HepG2 (cell line): Measurements from ENCODE around the gene ESPN. TPM values are rescaled to one million over a fixed set of nuclear protein-coding genes. Genes with fewer than 3 reads are reported as not detected.

ENCODE experiments used
- ARNT2 ChIP-seq: sonication (generic); formaldehyde crosslinking; IDR thresholded peaks from 2 replicates; pipeline ENCODE4 v1.8.0; 2022; ENCODE audit warnings: mild to moderate bottlenecking, low read depth, missing genetic modification reagents, moderate library complexity
- ETV5 ChIP-seq: IDR thresholded peaks from 2 replicates; pipeline ENCODE4 v1.6.1; 2018; ENCODE audit warnings: missing biosample characterization, missing genetic modification reagents, inconsistent platforms, borderline replicate concordance
- HCFC1 ChIP-seq: fragments of 150-350 bp; IDR thresholded peaks from 2 replicates; pipeline ENCODE4 v1.6.1; 2014; ENCODE audit warnings: low read depth, low read length
- KDM6A ChIP-seq: IDR thresholded peaks from 2 replicates; pipeline ENCODE4 v1.6.1; 2016; ENCODE audit warnings: low read depth
- MED8 ChIP-seq: sonication (generic); formaldehyde crosslinking; IDR thresholded peaks from 2 replicates; pipeline ENCODE4 v1.8.1; 2023; ENCODE audit warnings: mild to moderate bottlenecking, missing genetic modification reagents; ENCODE audit not compliant: insufficient replicate concordance
- NONO ChIP-seq, 2 experiments: fragments of 450-650 bp in 1 of 2; sonication (generic) in 1 of 2; formaldehyde crosslinking in 1 of 2; IDR thresholded peaks in 1 of 2; conservative IDR thresholded peaks in 1 of 2; 2 replicates each; pipeline versions ENCODE4 v1.6.1 to v1.8.0; 2017 to 2022; ENCODE audit warnings: mild to moderate bottlenecking in 1 of 2, missing genetic modification reagents in 1 of 2, moderate library complexity in 1 of 2
- SIN3A ChIP-seq: IDR thresholded peaks from 2 replicates; pipeline ENCODE4 v1.6.1; 2011; ENCODE audit warnings: low read depth, mild to moderate bottlenecking, control low read depth, low read length, borderline replicate concordance
- SP5 ChIP-seq: IDR thresholded peaks from 2 replicates; pipeline ENCODE4 v1.6.1; 2016; ENCODE audit warnings: low read depth, borderline replicate concordance
- ZNF350 ChIP-seq: sonication (generic); formaldehyde crosslinking; IDR thresholded peaks from 2 replicates; pipeline ENCODE4 v1.4.0; 2020; ENCODE audit warnings: mild to moderate bottlenecking, low read depth, missing genetic modification reagents, borderline replicate concordance
- ZNF451 ChIP-seq: sonication (generic); formaldehyde crosslinking; IDR thresholded peaks from 2 replicates; pipeline ENCODE4 v1.5.0; 2020; ENCODE audit warnings: mild to moderate bottlenecking, missing genetic modification reagents
- ZNF777 ChIP-seq: sonication (generic); formaldehyde crosslinking; IDR thresholded peaks from 2 replicates; pipeline ENCODE4 v1.4.0; 2020; ENCODE audit warnings: missing genetic modification reagents
- ZZZ3 ChIP-seq: sonication (generic); formaldehyde crosslinking; IDR thresholded peaks from 2 replicates; pipeline ENCODE4 v1.4.0; 2020; ENCODE audit warnings: missing genetic modification reagents, mild to moderate bottlenecking, borderline replicate concordance
- polyA plus RNA-seq, 8 experiments: library from polyadenylated mRNA; depleted of rRNA in 3 of 8; stranded (reverse) in 7 of 8; unstranded in 1 of 8; fragments of >200 nt; fragmentation: Illumina TruSeq in 4 of 8; extraction: Trizol in 4 of 8; gene quantifications; 2 replicates each; pipeline versions ENCODE4 v1.2.1 to v1.2.3, GENCODE V29; 2011 to 2016; ENCODE audit warnings: low read depth in 4 of 8, missing spikeins in 1 of 8, mixed read lengths in 1 of 8; ENCODE audit not compliant: insufficient read depth in 1 of 8
- total RNA-seq, 5 experiments: library from RNA; depleted of rRNA; stranded (reverse); fragments of >200 nt; fragmentation: Illumina TruSeq; extraction: Trizol; gene quantifications; 2 replicates each; pipeline ENCODE4 v1.2.3, GENCODE V29; 2016; ENCODE audit warnings: low read depth in 1 of 5
- TF ChIP-seq, protein P1 (sequence below): fragments of 450-650 bp; IDR thresholded peaks from 2 replicates; pipeline ENCODE4 v1.6.1; 2017; ENCODE audit warnings: mild to moderate bottlenecking
- TF ChIP-seq, protein P2 (sequence below): IDR thresholded peaks from 2 replicates; pipeline ENCODE4 v1.6.1; 2018; ENCODE audit warnings: missing genetic modification reagents, mild to moderate bottlenecking, missing compliant biosample characterization
- TF ChIP-seq, protein P3 (sequence below): sonication (generic); formaldehyde crosslinking; conservative IDR thresholded peaks from 2 replicates; pipeline ENCODE4 v1.4.0; 2020; ENCODE audit warnings: mild to moderate bottlenecking, missing genetic modification reagents, moderate library complexity
- TF ChIP-seq, protein P4 (sequence below): sonication (generic); formaldehyde crosslinking; IDR thresholded peaks from 2 replicates; pipeline ENCODE4 v1.4.0; 2020; ENCODE audit warnings: missing genetic modification reagents

Gene ESPN
- total and polyA plus RNA-seq, 2 of the 13 experiments (the other 11 are each of a cell fraction or from before 2014, with no cell fraction given): 48.6 to 54.2 TPM

DNA sequence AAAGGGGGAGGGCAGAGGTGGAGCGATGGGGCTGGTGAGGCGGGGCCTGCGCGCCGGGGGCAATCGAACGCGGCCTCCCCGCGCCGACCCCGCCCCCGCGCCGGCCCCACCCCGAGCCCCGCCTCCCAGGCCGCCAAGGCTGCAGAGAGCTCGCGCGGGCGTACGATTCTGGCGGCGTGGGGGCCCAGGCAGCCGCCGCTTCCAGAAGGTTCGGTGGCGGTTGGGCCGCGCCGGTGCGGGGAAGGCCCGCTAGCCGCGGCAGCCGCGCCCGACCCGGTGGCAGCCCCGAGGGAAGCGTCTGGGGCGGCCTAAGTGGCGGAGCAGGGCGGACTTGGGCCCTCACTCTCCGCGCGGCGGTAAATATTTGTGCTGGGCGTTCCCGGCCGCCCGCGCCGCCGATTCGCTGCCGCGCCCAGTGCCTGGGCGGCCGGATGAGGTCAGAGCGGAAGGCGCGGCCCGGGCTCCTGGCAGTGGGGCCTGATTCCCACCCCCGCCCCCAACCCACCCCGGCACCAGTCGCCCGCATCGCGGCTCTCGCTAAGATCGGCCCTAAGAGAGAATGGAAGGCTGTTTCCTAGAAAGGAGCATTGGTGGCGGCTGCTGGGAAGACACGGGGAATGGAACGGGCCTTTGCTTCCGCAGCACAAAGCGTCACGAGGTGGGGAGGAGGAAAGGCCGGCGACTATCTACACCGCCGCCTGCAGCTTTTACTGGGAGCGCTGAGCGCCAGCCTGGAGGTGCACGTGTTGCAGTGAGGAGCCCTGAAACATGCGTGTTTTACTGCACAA, 31.0 kb upstream of the ESPN start, which contains the start of gene ACOT7 (continued):
- TF ChIP-seq, protein P1, sequence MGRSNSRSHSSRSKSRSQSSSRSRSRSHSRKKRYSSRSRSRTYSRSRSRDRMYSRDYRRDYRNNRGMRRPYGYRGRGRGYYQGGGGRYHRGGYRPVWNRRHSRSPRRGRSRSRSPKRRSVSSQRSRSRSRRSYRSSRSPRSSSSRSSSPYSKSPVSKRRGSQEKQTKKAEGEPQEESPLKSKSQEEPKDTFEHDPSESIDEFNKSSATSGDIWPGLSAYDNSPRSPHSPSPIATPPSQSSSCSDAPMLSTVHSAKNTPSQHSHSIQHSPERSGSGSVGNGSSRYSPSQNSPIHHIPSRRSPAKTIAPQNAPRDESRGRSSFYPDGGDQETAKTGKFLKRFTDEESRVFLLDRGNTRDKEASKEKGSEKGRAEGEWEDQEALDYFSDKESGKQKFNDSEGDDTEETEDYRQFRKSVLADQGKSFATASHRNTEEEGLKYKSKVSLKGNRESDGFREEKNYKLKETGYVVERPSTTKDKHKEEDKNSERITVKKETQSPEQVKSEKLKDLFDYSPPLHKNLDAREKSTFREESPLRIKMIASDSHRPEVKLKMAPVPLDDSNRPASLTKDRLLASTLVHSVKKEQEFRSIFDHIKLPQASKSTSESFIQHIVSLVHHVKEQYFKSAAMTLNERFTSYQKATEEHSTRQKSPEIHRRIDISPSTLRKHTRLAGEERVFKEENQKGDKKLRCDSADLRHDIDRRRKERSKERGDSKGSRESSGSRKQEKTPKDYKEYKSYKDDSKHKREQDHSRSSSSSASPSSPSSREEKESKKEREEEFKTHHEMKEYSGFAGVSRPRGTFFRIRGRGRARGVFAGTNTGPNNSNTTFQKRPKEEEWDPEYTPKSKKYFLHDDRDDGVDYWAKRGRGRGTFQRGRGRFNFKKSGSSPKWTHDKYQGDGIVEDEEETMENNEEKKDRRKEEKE: no peak
- TF ChIP-seq ZNF451 (CRISPR knock-in tag) (0 out of 2 replicates have a peak, but pooled peaks have one; percentile 47), ZZZ3 (CRISPR knock-in tag) (no peak; the same call in 1 of the 2 replicates), MED8 (CRISPR knock-in tag) (peak; percentile 41), SIN3A (peak; percentile 31; the same call in 1 of the 2 replicates), NONO (IDR thresholded peaks at IDR 0.05) (no peak), NONO (CRISPR knock-in tag; conservative IDR thresholded peaks at IDR 0.05) (peak; percentile 45; the same call in 1 of the 2 replicates), SP5 (CRISPR knock-in tag) (0 out of 2 replicates have a peak, but pooled peaks have one; percentile 1), HCFC1 (no peak), ETV5 (peak; percentile 25; the same call in 1 of the 2 replicates), KDM6A (CRISPR knock-in tag) (0 out of 2 replicates have a peak, but pooled peaks have one; percentile 10), ZNF350 (CRISPR knock-in tag) (0 out of 2 replicates have a peak, but pooled peaks have one; percentile 24), ZNF777 (CRISPR knock-in tag) (peak; percentile 79), ARNT2 (CRISPR knock-in tag) (peak; percentile 80; the same call in 1 of the 2 replicates)
- TF ChIP-seq, protein P2, sequence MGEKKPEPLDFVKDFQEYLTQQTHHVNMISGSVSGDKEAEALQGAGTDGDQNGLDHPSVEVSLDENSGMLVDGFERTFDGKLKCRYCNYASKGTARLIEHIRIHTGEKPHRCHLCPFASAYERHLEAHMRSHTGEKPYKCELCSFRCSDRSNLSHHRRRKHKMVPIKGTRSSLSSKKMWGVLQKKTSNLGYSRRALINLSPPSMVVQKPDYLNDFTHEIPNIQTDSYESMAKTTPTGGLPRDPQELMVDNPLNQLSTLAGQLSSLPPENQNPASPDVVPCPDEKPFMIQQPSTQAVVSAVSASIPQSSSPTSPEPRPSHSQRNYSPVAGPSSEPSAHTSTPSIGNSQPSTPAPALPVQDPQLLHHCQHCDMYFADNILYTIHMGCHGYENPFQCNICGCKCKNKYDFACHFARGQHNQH (CRISPR knock-in tag): peak; percentile 23; the same call in 1 of the 2 replicates
- TF ChIP-seq, protein P3, sequence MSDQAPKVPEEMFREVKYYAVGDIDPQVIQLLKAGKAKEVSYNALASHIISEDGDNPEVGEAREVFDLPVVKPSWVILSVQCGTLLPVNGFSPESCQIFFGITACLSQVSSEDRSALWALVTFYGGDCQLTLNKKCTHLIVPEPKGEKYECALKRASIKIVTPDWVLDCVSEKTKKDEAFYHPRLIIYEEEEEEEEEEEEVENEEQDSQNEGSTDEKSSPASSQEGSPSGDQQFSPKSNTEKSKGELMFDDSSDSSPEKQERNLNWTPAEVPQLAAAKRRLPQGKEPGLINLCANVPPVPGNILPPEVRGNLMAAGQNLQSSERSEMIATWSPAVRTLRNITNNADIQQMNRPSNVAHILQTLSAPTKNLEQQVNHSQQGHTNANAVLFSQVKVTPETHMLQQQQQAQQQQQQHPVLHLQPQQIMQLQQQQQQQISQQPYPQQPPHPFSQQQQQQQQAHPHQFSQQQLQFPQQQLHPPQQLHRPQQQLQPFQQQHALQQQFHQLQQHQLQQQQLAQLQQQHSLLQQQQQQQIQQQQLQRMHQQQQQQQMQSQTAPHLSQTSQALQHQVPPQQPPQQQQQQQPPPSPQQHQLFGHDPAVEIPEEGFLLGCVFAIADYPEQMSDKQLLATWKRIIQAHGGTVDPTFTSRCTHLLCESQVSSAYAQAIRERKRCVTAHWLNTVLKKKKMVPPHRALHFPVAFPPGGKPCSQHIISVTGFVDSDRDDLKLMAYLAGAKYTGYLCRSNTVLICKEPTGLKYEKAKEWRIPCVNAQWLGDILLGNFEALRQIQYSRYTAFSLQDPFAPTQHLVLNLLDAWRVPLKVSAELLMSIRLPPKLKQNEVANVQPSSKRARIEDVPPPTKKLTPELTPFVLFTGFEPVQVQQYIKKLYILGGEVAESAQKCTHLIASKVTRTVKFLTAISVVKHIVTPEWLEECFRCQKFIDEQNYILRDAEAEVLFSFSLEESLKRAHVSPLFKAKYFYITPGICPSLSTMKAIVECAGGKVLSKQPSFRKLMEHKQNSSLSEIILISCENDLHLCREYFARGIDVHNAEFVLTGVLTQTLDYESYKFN (CRISPR knock-in tag): peak; percentile 50; the same call in 1 of the 2 replicates
- TF ChIP-seq, protein P4, sequence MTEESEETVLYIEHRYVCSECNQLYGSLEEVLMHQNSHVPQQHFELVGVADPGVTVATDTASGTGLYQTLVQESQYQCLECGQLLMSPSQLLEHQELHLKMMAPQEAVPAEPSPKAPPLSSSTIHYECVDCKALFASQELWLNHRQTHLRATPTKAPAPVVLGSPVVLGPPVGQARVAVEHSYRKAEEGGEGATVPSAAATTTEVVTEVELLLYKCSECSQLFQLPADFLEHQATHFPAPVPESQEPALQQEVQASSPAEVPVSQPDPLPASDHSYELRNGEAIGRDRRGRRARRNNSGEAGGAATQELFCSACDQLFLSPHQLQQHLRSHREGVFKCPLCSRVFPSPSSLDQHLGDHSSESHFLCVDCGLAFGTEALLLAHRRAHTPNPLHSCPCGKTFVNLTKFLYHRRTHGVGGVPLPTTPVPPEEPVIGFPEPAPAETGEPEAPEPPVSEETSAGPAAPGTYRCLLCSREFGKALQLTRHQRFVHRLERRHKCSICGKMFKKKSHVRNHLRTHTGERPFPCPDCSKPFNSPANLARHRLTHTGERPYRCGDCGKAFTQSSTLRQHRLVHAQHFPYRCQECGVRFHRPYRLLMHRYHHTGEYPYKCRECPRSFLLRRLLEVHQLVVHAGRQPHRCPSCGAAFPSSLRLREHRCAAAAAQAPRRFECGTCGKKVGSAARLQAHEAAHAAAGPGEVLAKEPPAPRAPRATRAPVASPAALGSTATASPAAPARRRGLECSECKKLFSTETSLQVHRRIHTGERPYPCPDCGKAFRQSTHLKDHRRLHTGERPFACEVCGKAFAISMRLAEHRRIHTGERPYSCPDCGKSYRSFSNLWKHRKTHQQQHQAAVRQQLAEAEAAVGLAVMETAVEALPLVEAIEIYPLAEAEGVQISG (CRISPR knock-in tag): peak; percentile 66; the same call in 1 of the 2 replicates
